PC-9 (cell line): ENCODE measurements around the gene SLC6A19.

Source experiments
- CTCF ChIP-seq: fragments of 200-600 bp; sonication (generic); conservative IDR thresholded peaks from 2 replicates; pipeline ENCODE4 v1.6.1; 2017; ENCODE audit warnings: mixed run types, antibody characterized with exemption, mild to moderate bottlenecking, moderate library complexity
- EZH2 ChIP-seq: fragments of 200-600 bp; sonication (generic); IDR thresholded peaks from 2 replicates; pipeline ENCODE4 v1.8.0; 2017; ENCODE audit warnings: antibody characterized with exemption, low read depth

- no peak for TF ChIP-seq CTCF
- TF ChIP-seq EZH2, result no peak
These were observed 29.3 kb upstream of the SLC6A19 start for GRCh38 chr5:1172007-1172581.
